ENCODE data around the gene MDGA2.

The MDGA2 gene

DNA sequence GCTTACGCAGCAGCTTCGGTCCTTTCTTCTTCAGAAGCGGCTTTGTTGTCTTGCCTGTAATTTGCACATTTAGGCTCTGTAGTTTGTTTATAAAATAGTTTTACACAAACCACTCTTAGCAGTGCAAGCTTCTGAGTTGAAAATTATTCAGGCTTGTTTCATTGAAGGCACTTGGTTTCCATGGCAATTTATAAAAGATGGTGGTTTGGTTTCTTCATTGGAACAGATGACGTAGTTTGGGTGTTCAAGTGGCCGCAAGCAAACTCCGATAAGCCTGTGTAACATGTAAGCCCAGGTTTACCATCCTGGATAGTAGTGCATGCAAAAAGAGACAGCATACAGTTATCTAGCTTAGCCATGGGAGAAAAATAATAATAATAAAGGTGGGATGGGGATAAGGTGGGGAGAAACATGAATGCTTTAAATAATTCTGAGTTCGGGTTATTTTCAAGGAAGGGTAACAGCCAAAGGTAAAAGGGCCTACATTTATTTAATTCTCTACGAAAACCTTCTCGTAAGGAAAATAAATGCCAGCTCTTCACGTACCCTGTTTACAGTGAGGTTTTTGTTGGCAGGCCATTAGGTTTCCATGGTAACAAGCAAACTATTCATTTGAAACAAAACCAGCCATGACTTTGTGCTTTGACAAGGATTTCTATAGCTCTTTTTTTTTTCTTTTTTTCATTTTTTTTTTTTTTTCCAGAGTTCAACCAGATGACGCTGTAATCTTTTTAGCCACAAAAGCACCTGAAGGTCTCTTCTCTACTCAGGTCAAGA lies 834.3 kb downstream of the MDGA2 start:
- peak; percentile 5 for DNase-seq

DNA sequence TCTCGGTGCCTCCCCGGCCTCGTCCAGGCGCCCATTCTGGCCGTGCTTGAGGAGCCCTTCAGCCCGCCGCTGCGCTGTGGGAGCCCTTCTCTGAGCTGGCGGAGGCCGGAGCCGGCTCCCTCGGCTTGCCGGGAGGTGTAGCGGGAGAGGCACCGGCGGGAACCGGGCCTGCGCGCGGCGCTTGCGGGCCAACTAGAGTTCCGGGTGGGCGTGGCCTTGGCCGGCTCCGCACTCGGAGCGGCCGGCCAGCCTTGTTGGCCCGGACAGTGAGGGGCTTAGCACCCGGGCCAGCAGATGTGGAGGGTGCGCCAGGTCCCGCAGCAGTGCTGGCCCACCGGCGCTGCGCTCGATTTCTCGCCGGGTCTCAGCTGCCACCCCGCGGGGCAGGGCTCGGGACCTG lies 855.1 kb downstream of the MDGA2 start:
- DNase-seq, result no peak

DNA sequence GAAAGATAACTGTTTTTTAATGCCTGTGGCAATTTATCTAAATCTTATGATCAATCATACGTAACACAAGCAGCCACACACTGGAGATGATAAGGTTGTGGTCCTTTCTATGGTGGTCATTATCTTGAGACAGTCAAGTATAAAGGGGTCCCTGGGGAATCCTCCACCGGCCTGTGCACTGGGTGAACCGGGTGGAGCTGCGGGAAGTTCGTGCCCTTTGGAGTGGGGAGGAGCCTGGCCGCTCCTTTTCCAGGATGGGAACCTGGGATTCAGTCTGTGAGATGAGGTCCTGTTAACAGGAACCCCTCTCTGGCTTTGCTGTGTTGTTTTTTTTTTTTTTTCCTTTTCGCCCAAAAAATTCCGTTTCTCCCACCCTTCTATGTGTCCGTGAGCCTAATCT lies 856.3 kb downstream of the MDGA2 start:
- no peak for DNase-seq

DNA sequence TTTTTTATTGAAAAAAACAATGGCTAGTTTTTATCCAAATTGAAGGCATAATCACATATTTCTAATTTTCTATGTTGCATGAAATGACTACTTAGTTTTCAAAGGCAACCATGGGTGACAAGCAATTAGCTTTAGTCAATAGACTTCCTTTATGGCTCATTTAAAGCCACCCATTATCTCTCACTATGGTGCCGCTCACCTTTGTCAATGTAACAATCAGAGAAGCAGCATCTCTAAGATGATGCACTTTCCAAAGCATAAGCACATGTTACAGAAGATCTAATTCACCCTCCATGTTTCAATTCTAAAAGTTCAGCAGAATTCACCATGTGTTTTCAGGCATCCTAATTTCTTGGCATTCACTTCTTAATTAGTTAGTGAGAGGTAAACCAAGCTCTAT lies 857.3 kb downstream of the MDGA2 start:
- DNase-seq, result peak; percentile 63

DNA sequence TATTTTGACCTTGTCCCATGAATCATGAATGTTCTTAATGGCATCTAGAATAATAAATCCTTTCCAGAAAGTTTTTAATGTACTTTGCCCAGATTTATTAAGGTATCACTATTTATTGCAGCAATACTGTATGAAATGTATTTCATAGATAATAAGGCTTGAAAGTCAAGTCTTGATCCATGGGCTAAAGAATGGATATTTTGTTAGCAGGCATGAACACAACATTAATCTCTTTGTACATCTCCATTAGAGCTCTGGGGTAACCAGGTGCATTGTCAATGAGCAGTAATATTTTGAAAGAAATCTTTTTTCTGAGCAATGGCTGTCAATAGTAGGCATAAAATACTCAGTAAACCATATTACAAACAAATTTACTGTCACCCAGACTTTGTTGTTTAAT lies 882.3 kb downstream of the MDGA2 start:
- DNase-seq, result no peak

Data from COR-L47 (cell line).